NCI-H446 (cell line): ENCODE results near the gene LARGE1.

Source experiments
- DNase-seq, 2 experiments: peaks; one replicate each; lab custom pipeline; 2025; lab: John Stamatoyannopoulos, UW

The LARGE1 gene

DNA sequence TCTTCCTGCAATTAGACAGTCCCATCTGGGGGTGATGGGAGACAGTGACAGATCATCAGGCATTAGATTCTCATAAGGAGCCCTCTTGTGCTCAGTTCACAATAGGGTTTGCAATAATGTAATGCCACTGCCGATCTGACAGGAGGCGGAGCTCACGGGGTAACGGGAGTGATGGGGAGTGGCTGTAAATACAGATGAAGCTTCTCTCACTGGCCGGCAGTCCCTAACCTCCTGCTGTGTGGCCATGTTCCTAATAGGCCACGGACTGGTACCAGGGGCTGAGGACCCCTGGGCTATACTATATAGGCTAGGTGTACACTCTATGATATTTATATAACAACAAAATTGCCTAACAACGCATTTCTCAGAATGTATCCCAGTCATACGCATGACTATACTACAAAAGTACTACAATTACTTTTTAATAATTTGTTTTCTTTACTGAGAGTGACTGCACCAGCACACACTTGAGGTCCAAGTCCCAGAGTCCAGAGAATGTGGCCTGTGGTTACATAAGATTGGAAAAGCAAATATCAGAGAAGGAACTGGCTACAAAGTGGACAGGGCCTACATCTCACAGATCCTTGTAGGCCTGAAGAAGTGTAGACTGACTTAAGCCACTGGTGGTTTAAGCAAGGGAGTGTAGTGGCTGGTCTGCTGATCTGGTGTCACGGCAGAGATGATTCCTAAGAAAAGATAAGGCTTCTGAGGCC lies 200.0 kb downstream of the LARGE1 start:
- DNase-seq = no peak

DNA sequence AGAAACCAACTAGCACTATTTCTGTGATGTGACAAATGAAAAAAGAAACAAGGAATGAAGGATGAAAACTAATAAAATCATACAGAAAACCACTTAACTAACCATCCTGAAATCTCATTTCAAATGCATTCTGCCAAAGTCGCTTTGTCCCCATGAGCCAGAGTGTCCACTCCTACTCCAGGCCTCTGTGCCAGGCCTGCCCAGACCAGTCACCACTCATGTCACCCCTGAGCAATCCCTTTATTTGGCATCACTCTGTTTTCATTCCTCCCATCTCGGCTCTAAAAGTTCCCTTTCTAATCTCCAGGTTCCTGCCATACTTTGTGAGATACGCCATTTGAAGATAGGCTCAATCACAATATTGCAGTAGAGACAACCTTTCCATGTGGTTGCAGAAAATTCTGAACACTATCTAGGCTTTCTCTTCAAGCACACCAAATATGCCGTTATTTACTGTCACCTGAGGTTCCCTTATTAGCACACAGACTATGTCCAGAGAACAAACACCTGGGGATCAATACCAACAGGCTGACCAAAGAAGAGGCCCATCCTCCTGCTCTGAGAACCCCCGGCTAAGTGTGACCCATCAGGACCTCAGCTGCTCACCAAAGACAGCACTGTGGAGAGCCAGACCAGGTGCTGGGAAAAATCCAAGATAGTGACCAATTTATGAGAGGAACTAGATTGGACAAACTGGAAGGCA lies 202.4 kb downstream of the LARGE1 start:
- no peak for DNase-seq

DNA sequence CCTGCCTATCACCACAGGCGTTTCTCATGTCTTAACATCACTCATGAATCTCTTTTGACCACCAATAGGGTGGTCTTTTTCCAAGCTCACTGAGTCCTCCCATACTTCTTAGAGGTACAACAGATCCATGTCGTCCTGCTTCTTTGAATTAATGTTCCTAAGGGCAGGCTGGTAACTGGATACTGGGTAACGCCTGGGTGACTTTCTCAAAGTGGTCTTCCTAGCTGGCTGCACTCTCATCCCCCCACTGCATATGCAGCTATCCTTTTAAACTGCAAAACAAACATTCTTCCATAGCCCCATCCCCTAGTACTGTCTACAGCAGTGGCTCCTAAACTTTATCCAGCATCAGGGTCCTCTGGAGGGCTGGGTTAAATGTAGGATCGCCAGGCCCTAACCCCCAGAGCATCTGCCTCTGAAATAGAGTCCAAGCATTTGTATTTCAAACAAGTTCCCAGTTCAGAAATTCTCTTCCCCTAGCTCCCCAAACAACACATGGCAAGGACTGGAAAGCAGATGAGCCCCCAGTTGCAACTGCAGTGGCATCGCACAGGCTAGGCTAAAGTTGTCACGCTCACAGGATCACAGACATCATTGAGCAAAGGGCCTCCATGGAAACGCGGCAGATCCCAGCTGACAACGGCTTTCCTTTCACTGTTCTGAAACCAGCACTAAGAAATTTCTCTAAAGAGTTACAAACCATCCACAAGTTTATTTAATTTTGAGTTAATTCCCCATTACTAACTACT lies 204.9 kb downstream of the LARGE1 start:
- DNase-seq = no peak

DNA sequence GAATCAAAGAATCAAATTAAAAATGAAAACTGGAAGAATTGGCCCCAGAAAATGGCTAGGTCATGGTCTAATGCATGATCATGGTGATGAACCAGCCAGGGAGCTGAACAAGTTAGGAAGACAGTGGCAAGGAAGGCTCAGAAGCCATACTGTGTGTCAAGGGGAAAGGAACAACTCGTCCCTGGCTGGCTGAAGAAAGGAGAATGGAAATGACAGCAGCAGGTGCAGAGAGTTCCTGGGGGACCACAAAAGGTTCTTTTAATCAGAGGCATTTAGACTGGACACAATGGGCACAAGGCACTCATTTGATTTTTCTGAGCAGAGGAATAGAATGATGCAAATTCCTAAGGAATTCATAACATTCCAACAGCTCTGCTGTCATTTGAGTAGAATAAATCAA lies 209.9 kb downstream of the LARGE1 start:
- no peak for DNase-seq

- no peak for DNase-seq
These were observed 212.7 kb downstream of the LARGE1 start for GRCh38 chr22:33707581-33707980.

- no peak for DNase-seq
These were observed 214.2 kb downstream of the LARGE1 start for GRCh38 chr22:33706100-33706499.

DNA sequence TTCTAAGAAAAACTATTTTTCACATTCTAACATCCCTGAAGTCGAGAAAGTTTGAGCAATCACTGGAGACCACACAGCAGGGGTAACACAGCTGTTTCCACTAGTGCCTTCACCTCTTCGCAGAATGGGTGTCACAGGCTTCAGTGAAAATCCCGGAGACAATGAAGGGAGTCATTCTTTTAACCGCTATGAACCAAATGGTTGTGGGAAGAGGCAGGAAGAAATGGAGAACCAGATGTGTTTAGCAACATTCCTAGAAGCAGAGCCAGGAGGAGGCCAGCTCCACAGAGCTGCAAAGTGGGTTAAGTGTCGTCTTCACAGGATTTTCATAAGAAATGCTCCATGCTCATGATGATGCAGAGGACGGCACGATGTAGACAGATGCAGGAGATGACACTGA lies 221.1 kb downstream of the LARGE1 start:
- DNase-seq = no peak

GRCh38 chr22:33697640-33698039 lies 222.6 kb downstream of the LARGE1 start:
- no peak for DNase-seq

DNA sequence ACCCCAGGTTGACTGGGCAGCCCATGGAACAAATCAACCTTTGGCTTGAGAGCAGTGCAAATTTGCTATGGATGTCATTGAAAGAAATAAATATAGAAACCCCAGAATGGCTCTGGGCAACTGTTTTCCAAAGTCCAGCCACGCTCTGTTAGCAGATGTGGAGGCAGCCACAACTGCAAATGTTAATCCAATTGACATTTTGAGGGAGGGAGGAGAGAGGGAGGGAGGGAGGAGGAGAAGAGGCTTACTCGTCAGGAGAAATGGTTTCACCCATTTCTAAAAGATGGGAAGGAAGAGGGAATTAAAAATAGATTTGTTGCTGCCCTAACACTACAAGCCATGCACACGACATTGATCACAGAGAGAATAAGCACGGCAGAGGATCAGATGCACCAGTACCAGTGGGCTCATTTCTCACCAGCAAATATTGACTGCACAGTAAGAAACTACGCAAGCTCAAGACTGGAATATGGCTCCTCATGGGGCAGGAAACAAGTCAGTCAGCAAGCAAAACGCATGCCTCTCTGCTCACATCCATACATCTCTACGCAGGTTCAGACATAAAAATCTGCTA lies 229.1 kb downstream of the LARGE1 start:
- DNase-seq = no peak

DNA sequence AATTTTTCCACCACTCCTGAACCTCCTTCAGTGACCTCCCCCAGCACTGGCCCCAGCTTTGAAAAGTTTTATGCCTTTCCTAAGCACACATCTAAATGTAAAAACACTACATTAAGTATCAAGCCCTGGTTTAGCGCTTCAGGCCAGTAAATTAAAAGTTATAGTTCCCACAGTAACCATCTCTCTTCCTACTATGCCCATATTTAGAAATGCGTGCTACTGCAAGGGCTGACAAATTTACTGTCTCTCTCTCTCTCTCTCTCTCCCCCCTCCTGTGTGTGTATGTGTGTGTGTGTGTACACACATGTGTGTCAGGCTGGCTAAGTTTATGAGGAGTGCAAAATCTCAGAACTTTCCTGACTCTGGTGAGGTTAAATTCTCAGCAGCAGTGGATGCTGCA lies 231.4 kb downstream of the LARGE1 start:
- no peak for DNase-seq

DNA sequence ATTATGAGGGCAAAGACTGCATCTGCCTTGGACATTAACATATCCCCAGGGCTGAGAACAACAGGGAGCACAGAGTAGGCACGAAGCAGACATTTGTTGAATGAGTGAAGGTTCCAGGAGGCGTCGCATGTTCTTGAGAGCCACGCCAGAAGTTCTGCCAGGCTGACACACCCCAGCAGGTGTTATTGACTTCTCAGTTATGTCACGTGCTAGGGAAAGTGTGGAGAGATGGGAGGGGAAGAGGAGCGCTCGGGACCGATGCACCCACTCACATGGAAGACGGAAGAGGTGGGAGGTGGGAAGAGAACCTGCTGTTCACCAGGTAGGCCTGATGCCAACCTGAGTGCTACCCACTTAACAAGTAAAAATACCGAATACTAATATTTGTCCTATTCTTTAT lies 232.8 kb downstream of the LARGE1 start:
- no peak for DNase-seq

DNA sequence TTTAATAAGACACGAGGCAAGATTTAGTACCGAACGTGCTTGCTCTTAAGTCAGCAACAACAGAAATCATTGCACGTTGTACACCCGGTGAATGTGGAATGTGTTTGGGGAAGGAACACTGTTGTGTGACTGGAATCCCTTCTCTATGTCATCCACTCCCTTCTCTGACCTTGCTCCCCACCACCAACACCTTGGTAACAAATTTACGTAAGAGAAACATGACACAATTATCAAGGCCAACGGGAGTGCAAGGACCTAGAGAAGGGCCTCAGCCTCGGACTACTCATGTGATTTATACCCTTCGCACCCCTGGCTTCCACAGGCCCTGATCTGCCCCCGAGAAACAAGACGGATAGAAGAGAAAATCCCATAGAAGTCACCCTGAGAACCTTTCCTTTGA lies 236.2 kb downstream of the LARGE1 start:
- no peak for DNase-seq

- DNase-seq = no peak
These were observed 237.3 kb downstream of the LARGE1 start for GRCh38 chr22:33682927-33683326.

DNA sequence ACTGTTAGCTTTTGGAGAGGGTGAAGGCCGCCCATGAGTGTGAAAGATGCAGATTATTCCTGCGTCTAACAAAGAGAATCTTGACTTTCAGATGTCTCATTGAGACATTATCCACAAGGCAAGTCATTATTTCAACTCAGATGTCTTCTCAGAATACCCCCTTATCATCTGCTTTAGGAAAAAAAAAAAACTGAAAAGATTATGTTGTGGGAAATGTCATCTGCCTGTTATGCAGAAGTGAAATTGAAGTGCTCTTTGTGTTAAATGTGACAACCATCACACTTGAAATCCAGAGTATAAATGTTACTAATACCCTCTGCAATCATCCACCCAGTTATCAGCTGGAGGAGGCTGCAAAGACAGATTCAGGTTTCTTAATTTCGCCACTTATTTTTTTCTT lies 239.6 kb downstream of the LARGE1 start:
- no peak for DNase-seq

DNA sequence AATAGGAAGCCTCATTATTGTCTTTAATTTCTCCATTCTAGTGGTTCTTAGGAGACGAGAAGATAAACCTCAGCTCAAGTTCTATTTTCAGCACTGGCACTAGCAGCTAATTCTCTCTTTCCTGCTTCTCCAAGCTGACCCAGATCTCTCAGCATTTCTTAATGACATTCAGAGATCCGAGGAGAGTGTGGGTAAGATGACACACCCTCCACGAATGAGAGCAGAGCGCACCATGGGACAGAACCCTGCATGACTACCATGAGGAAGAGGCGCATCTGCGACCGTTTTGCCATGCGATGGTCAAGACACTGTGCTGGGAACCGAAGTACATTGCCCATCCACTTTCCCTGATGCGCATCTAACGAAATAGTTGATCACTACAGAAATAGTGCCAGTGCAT lies 241.8 kb downstream of the LARGE1 start:
- no peak for DNase-seq

DNA sequence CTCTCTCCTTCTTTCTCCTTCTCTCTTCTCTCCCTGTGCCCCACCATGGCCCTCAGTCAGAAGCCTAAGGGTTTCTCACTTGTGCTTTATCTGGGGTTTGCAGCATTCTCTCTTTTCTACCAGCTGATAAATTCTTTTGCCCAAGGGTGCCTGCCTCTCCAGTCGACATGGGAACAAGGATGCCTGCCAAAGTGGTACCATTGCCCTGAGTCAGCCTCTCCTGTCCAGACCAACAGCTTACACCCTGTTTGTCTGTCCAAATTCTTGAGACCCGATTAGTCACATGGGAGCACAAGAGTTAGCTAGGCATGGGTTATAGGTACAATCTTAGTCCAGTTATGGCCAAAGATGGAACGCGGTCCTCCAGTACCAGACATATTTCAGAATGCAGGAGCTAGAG lies 242.7 kb downstream of the LARGE1 start:
- no peak for DNase-seq

DNA sequence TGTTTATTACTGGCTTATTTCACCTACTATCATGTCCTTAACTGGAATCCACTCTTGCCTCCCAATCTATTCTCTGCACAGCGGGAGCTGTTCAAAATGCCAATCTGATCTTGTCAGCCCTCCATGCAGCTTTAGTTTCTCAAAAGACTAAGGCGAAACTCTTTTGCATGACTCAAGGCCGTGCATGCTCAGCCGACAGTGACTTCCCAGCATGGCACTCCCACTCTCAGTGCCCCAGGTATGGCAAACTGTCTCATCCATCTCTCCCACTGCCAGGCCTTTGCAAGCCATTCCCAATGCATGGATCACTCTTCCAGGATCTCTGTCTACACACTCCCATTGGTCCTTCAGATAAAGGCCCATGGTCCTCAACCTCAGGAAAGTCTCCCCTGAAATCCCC lies 245.9 kb downstream of the LARGE1 start:
- DNase-seq = no peak

DNA sequence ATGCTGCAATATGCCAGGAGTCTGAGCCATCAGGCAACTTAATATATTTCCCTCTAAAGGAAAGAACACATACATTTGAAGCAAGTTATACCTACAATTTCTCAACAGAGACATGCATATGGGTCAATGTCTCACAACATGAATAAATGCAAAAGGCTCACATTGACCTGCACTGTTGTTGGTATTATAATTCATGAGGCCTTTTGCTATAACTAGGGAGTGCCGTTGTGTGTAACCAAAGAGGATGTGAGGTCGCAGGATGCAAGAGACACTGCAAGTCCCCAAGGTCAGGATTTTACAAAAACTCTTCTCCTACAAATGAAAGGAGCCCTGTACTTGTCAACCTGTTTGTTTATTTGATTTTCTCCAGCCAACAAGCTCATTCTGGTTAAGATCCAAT lies 250.5 kb downstream of the LARGE1 start:
- DNase-seq = no peak

GRCh38 chr22:33666961-33667619 lies 253.2 kb downstream of the LARGE1 start:
- DNase-seq = no peak

DNA sequence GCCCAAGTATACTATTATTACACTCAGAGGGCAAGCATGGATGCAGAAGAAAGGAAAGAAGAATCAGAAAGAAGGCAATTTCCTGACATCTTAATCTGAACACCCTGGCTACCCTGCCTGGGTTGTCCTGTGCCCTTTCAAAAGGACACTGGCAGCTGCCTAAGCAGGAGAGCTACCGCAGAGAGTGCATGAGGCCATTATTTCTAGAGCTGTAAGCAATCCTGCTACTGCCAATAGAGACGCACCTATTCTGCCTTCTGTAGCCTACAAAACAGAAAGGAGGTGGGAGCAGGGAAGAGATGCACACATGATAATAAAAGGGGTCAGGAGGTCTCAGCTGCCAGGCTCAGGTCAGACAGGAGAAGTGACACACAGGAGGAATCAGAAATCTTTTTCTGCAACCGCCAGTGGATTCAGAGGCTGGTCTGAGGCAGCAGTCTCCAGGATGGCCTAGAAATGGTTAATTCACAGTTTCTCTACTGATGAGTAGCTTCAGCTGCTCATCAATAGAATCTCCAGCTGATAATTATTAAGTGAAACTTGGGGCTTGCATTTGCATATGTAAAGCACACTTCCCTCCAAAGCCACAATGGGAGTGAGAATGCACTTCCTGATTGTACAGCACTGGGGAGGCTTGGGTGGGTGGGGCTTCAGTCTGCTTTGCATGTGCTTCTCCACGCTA lies 253.9 kb downstream of the LARGE1 start:
- DNase-seq = no peak

- no peak for DNase-seq
These were observed 260.8 kb downstream of the LARGE1 start for GRCh38 chr22:33659448-33659847.

- no peak for DNase-seq
These were observed 261.5 kb downstream of the LARGE1 start for GRCh38 chr22:33658775-33659174.
